B cell (primary cell): Measurements from ENCODE around the gene AFG3L2. TPM values are rescaled to one million over a fixed set of nuclear protein-coding genes. Genes with fewer than 3 reads are reported as not detected.

ENCODE experiments used
- ATAC-seq: fragments of 200-7000 bp; cut with Tn5 transposase; one replicate; pipeline ENCODE4 v1.10.0; 2021; ENCODE audit warnings: low read depth, mild to moderate bottlenecking, moderate number of reproducible peaks, moderate library complexity
- CTCF ChIA-PET: fragments of 350-600 bp; sonication (Branson Sonifier 250); formaldehyde crosslinking; loops from one replicate; lab custom pipeline; 2021; ENCODE audit warnings: antibody characterized with exemption, inconsistent platforms; lab: Charles Lee
- POLR2A ChIA-PET: fragments of 350-600 bp; sonication (Branson Sonifier 250); formaldehyde crosslinking; loops from one replicate; lab custom pipeline; 2021; ENCODE audit warnings: antibody characterized with exemption; lab: Charles Lee
- DNase-seq: peaks from one replicate; pipeline ENCODE4 v3.0.0; 2013
- H2AFZ ChIP-seq: 2 replicates; pipeline ENCODE4 v1.6.1; 2012; ENCODE audit warnings: mild to moderate bottlenecking, low read depth, low read length; ENCODE audit not compliant: insufficient read depth, poor library complexity, severe bottlenecking
- H3K27ac ChIP-seq, 2 donors: 1 replicate in 1 of 2; 2 replicates in 1 of 2; pipeline ENCODE4 v1.5.1; 2012 to 2013; ENCODE audit warnings: low read length in 2 of 2, mild to moderate bottlenecking in 2 of 2, moderate library complexity in 1 of 2
- H3K27me3 ChIP-seq, 4 experiments: fragments of 200-600 bp in 1 of 4; sonication (generic) in 1 of 4; replicated peaks in 1 of 4; 1 replicate in 2 of 4; 2 replicates in 2 of 4; pipeline versions ENCODE4 v1.6.1 to v1.7.0; 2013 to 2016; ENCODE audit warnings: low read length in 3 of 4, mild to moderate bottlenecking in 2 of 4, mixed read lengths in 1 of 4, moderate library complexity in 1 of 4; ENCODE audit not compliant: insufficient read depth in 4 of 4, control insufficient read depth in 3 of 4; ENCODE audit errors: control extremely low read depth in 1 of 4
- H3K36me3 ChIP-seq, 2 experiments: replicated peaks in 1 of 2; 1 replicate in 1 of 2; 2 replicates in 1 of 2; pipeline versions ENCODE4 v1.6.1 to v1.7.1; 2013; ENCODE audit warnings: low read length in 1 of 2; ENCODE audit not compliant: insufficient read depth in 2 of 2, control insufficient read depth in 1 of 2; ENCODE audit errors: control extremely low read depth in 1 of 2, extremely low read depth in 1 of 2
- H3K4me1 ChIP-seq, 2 donors: fragments of 200-600 bp in 1 of 2; sonication (generic) in 1 of 2; 1 replicate in 1 of 2; 2 replicates in 1 of 2; pipeline versions ENCODE4 v1.5.1 to v1.6.1; 2013 to 2017; ENCODE audit warnings: low read length in 2 of 2; ENCODE audit not compliant: control insufficient read depth in 2 of 2, insufficient read depth in 2 of 2
- H3K4me2 ChIP-seq: replicated peaks from 2 replicates; pipeline ENCODE3; 2012; ENCODE audit warnings: mild to moderate bottlenecking, low read depth, low read length; ENCODE audit not compliant: poor library complexity, severe bottlenecking
- H3K4me3 ChIP-seq, 5 experiments: fragments of 200-600 bp in 1 of 5; sonication (generic) in 1 of 5; 1 replicate in 3 of 5; 2 replicates in 2 of 5; pipeline versions ENCODE4 v1.5.1 to v1.7.0; 2011 to 2016; ENCODE audit warnings: low read length in 4 of 5, mild to moderate bottlenecking in 4 of 5, low read depth in 2 of 5, control low read depth in 1 of 5, moderate library complexity in 1 of 5; ENCODE audit not compliant: insufficient read depth in 1 of 5; ENCODE audit errors: control extremely low read depth in 1 of 5, extremely low read depth in 1 of 5
- H3K79me2 ChIP-seq: fragments of 200-600 bp; sonication (generic); one replicate; pipeline ENCODE4 v1.6.0; 2016; ENCODE audit warnings: low read length; ENCODE audit not compliant: control insufficient read depth, insufficient read depth
- H3K9ac ChIP-seq: fragments of 200-600 bp; sonication (generic); 2 replicates; pipeline ENCODE4 v1.6.1; 2017; ENCODE audit warnings: mild to moderate bottlenecking, low read length, moderate library complexity
- H3K9me3 ChIP-seq, 3 donors: one replicate each; pipeline versions ENCODE4 v1.6.1 to v1.7.1; 2013; ENCODE audit warnings: low read length in 2 of 3; ENCODE audit not compliant: control insufficient read depth in 2 of 3, insufficient read depth in 1 of 3; ENCODE audit errors: control extremely low read depth in 1 of 3
- H4K20me1 ChIP-seq: 2 replicates; pipeline ENCODE4 v1.6.0; 2012; ENCODE audit warnings: mild to moderate bottlenecking, low read length; ENCODE audit not compliant: insufficient read depth, control insufficient read depth, poor library complexity, severe bottlenecking
- H3K27ac Mint-ChIP-seq: one replicate; pipeline ENCODE4 v1.8.0; 2021; ENCODE audit warnings: mixed read lengths
- H3K27me3 Mint-ChIP-seq: one replicate; pipeline ENCODE4 v1.8.0; 2021; ENCODE audit warnings: mixed read lengths
- H3K4me1 Mint-ChIP-seq: one replicate; pipeline ENCODE4 v1.8.0; 2021; ENCODE audit warnings: mixed read lengths
- H3K4me3 Mint-ChIP-seq: one replicate; pipeline ENCODE4 v1.8.0; 2021; ENCODE audit warnings: mixed read lengths
- H3K9me3 Mint-ChIP-seq: one replicate; pipeline ENCODE4 v1.8.0; 2022; ENCODE audit warnings: mixed read lengths; ENCODE audit not compliant: insufficient read depth
- EZH2 ChIP-seq: IDR thresholded peaks from 2 replicates; pipeline ENCODE4 v1.6.1; 2012; ENCODE audit warnings: borderline replicate concordance, low read depth, mild to moderate bottlenecking, moderate library complexity, low read length; ENCODE audit not compliant: insufficient read depth, poor library complexity, severe bottlenecking
- WGBS: methylation state at CpG from one replicate; pipeline ENCODE4 v1.1.5; 2013; ENCODE audit warnings: missing lambda C conversion rate; ENCODE audit not compliant: insufficient coverage; 5-methylcytosine and 5-hydroxymethylcytosine counted together
- intact Hi-C: fragments of 100-400 bp; cut with micrococcal nuclease; formaldehyde crosslinking; loops from one replicate; pipeline ENCODE4 v1.10.0; 2022
- polyA plus RNA-seq: library from polyadenylated mRNA; depleted of rRNA; stranded (reverse); fragments of >200 nt; gene quantifications from 2 replicates; pipeline ENCODE4 v1.2.3, GENCODE V29; 2012
- total RNA-seq, 2 donors: library from RNA; stranded (reverse); fragments of 120-200 nt in 1 of 2; gene quantifications; 1 replicate in 1 of 2; 2 replicates in 1 of 2; pipeline versions ENCODE4 v1.2.3 to v1.2.4, GENCODE V29; 2013 to 2022
- TF ChIP-seq, protein P1 (sequence below): fragments of 200-600 bp; IDR thresholded peaks from one replicate; pipeline ENCODE4 v1.8.0; 2022; ENCODE audit warnings: antibody characterized with exemption, mild to moderate bottlenecking

AFG3L2 gene
- total and polyA plus RNA-seq, 2 donors (not counting 1 experiment from before 2014, with no cell fraction given): 11.9 to 40.7 TPM

DNA sequence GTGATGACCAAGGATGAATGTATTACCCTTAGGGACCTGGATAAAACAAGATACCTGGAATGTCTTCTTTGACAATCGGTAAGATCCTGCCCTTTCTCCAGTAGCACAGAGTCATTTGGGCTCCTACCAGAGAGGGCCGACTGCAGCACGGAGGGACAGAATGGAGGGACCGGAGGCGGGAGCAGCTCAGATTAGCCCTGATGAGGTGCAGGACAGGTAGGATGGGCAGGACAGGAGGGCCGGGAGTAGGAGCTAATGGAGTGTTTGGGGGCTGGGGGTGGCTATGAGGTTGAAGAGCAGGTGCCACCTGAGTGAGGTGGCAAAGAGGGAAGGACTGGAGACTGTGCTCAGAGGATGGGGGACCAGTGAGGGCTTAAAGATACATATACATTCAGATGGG lies 20.8 kb upstream of the AFG3L2 start:
- Mint-ChIP-seq H3K9me3 (no peaks in the 10 kb centered on the region), H3K27me3 (peaks cover 40% of the 10 kb centered on the region), H3K4me1 (no peaks in the 10 kb centered on the region), H3K27ac (no peak overlapping the region), H3K4me3 (no peak overlapping the region)
- 90% methylated on average over 6 of the region's 6 CpGs for WGBS
- Histone ChIP-seq H3K36me3 (no peaks in the 10 kb centered on the region), H3K4me1 (no peaks in the 10 kb centered on the region), H3K9ac (no peak overlapping the region), H3K9me3 (peaks cover 0 to 2% (median 0%) of the 10 kb centered on the region in 3 donors), H3K27ac (no peak overlapping the region), H3K27me3 (peaks cover 0 to 11% (median 5%) of the 10 kb centered on the region in 4 experiments), H3K4me2 (no peak overlapping the region), H3K79me2 (no peaks in the 10 kb centered on the region), H4K20me1 (no peaks in the 10 kb centered on the region), H2AFZ (no peak overlapping the region), H3K4me3 (no peak overlapping the region)
- ChIA-PET POLR2A (no interaction called here), CTCF (interaction anchor here (1.1 kb wide), 1 partner anchor 8 kb away, joined by 3 read pairs; no protein-coding TSS in a partner anchor)
- ATAC-seq (no peak), DNase-seq (no peak)
- intact Hi-C loops: no loop called here
- TF ChIP-seq EZH2: no peak
- TF ChIP-seq, protein P1, sequence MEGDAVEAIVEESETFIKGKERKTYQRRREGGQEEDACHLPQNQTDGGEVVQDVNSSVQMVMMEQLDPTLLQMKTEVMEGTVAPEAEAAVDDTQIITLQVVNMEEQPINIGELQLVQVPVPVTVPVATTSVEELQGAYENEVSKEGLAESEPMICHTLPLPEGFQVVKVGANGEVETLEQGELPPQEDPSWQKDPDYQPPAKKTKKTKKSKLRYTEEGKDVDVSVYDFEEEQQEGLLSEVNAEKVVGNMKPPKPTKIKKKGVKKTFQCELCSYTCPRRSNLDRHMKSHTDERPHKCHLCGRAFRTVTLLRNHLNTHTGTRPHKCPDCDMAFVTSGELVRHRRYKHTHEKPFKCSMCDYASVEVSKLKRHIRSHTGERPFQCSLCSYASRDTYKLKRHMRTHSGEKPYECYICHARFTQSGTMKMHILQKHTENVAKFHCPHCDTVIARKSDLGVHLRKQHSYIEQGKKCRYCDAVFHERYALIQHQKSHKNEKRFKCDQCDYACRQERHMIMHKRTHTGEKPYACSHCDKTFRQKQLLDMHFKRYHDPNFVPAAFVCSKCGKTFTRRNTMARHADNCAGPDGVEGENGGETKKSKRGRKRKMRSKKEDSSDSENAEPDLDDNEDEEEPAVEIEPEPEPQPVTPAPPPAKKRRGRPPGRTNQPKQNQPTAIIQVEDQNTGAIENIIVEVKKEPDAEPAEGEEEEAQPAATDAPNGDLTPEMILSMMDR: no peak

DNA sequence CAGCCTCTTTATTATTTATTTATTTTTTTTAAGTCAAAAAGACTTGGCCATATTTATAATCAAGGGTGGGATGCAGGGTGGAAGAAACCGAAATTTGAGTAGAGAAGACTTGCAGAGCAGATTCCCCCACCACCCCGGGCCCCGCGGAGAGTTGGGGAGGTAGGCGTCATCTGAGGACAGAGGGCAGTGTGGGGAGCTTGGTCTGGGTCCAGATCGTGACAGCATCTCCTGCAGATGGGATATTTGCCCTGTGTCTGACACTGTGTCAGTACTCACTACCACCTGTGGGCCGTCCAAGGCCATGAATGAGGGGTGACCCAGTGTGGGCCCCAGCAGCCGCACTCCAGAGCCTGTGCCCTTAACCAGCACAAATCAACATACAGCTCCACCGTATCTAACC lies 20.2 kb upstream of the AFG3L2 start:
- peaks cover 38% of the 10 kb centered on the region for H3K27me3 Mint-ChIP-seq

More for the DNA sequence above, 20.2 kb upstream of the AFG3L2 start:
- Mint-ChIP-seq H3K9me3 (no peaks in the 10 kb centered on the region), H3K27ac (no peak overlapping the region), H3K4me3 (no peak overlapping the region), H3K4me1 (no peaks in the 10 kb centered on the region)
- Histone ChIP-seq H2AFZ (no peak overlapping the region), H3K4me3 (no peak overlapping the region), H3K79me2 (no peaks in the 10 kb centered on the region), H3K27me3 (peaks cover 0 to 7% (median 2%) of the 10 kb centered on the region in 4 experiments), H3K36me3 (no peaks in the 10 kb centered on the region), H3K27ac (no peak overlapping the region), H4K20me1 (no peaks in the 10 kb centered on the region), H3K9ac (no peak overlapping the region), H3K4me2 (no peak overlapping the region), H3K4me1 (no peaks in the 10 kb centered on the region), H3K9me3 (peaks cover 0 to 2% (median 0%) of the 10 kb centered on the region in 3 donors)
- WGBS: 94% methylated on average over 8 of the region's 9 CpGs
- no peak for DNase-seq
- intact Hi-C loops: no loop called here
- ChIA-PET CTCF (no interaction called here), POLR2A (no interaction called here)
- ATAC-seq: no peak
- TF ChIP-seq EZH2: no peak
- TF ChIP-seq, protein P1: no peak
